ENCODE data around the gene HS3ST5.
"Not testable (repeated sequence)": the region's sequence is repeated elsewhere in the genome, so short reads cannot be mapped to it uniquely, and the experiment has no call there.

HS3ST5 gene

DNA sequence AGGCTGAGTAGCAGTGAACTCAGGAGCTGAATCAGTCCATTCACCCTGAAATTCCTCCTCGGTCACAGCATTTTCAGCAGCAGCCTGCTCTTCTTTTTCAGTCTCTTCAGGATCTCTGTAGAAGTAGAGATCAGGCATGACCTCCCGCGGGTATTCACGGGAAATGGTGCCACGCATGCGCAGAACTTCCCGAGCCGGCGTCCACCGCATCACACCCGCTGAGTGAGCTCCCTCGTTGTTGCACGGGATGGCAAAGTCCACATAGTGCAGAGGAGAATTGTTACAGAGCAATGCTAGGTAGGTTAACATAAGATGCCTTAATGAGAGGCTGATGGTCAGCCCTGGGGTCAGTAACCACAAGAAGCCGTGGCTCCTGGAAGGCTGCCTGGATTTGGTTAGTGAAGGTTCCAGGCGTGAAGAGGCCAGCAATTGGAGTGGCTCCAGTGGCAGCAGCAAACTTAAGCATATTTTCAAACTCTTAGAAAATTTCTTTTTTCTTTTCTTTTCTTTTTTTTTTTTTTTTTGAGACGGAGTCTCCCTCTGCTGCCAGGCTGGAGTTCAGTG, 258.4 kb downstream of the HS3ST5 start:
- DNase-seq = no peak

DNA sequence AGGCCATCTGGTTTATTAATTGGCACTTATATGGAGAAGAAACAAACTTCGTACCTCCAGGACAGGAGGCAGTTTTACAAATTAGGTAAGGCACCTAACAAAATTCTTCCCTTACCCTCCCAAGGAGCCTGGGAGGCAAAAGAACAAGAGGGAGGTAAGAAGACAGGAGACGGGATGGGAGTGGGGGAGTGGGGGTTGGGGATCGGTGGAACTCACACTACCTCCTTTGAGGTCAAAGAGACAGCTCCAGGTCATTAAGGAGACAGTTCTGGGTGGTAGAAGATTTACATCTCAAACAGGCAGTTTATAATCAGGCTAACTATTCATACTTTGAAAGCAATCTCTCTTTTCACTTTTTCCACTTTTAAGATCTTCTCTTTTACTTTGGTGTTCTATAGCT, 259.6 kb downstream of the HS3ST5 start:
- DNase-seq = no peak

DNA sequence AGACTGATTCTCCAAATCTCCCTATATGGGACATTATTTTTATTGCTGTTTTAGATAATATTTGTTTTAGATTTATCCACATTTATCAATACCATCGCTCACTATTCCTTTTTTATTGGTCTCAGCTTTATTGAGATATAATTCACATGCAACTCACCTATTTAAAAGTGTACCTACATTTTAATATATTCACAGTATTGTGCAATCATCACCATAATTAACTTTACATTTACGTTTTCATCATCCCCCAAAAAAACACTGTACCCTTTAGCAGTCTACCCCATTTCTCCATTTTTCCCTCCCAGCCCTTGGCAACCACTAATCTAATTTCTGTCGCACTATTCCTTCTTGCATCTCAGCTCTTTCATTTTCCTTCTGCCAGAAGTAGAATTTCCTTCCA, 261.1 kb downstream of the HS3ST5 start:
- no peak for DNase-seq

DNA sequence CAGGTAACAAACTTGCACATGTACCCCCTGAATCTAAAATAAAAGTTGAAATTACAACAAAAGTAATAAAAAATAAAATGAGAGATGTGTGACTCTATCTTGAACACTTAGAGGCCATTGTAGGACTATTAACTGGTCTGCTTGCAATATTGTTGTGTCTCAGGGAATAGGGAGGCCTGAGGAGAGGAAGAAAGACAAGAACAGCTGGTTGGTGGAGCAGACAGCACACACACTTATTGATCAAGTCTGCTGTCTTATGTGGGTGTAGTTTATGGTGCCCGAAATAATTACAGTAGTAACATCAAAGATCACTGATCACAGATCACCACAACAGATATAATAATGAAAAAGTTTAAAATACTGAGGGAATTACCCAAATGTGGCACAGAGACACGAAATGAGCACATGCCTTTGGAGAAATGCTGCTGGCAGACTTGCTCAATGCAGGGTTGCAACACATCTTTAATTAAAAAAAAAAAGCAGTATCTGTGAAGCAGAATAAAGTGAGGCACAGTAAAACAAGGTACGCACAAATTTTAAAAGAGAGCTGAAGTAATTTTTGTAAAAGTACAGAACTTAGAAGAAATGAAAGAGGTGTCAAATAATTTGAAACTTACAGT, 261.8 kb downstream of the HS3ST5 start:
- DNase-seq = no peak

DNA sequence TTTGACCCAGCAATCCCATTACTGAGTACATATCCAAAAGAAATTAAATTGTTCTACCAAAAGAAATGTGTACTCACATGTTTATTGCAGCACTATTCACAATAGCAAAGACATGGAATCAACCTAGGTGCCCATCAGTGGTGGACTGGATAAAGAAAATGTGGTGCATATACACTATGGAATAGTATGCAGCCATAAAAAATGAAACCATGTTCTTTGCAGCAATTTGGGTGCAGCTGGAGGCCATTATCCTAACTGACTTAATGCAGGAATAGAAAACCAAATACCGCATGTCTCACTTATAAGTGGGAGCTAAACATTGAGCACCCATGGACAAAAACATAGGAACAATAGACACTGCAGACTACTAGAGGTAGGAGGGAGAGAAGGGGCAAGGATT, 262.4 kb downstream of the HS3ST5 start:
- DNase-seq = not testable (repeated sequence)

DNA sequence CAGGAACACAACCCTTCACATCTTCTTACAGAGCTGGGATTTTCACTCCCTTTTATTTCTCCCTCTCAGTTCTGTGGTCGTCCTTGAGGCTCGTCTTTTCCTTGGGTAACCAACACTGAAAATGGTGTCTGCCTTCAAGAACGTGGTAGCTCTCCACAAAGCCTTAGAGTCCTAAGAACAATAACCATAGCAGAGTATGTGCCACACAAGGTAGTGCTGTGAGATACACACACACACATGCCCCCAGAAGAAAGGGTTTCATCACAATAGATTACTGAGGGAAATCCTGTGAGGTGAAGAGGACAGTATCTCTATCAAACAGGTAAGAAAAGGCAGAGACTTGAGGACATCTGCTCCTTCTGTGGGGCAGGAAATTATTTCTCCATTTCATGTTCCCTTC, 267.0 kb downstream of the HS3ST5 start:
- no peak for DNase-seq

DNA sequence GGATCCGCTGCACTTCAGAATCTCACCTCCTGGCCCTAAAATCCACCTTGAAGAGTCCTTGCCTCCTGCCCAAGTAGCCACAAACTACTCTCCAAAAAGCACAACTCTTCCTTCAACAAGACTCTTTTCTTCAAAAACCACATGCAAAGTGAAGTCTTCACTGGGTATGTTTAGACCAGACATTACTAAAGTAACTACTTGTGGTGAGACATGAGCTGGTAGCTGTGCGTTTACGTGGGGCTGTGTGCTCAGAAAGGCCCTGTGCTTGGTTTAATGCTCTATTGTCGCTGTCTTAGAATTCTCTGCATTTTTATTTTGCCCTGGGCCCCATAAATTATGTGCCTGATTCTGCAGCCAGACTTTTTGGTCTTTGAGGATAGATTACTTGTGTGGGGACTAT, 267.5 kb downstream of the HS3ST5 start:
- no peak for DNase-seq

DNA sequence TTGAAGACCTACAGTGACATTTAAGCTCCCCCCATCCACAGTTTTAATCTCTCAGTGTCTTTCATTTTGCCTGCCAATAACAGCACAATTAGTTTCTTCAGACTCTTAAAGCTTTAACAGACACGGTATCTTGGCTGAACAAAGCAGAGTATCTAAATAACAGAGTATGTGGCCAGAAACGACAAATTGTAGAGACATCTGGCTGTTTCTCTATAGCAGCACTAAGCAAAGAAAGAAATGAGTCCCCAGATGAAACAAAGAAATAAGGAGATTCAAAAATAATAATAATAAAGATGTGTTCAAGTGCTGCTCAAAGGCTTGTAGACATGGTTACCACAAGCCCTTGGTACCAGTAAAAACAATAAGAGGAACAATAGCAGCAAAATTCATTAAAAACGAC, 274.1 kb downstream of the HS3ST5 start:
- no peak for DNase-seq

DNA sequence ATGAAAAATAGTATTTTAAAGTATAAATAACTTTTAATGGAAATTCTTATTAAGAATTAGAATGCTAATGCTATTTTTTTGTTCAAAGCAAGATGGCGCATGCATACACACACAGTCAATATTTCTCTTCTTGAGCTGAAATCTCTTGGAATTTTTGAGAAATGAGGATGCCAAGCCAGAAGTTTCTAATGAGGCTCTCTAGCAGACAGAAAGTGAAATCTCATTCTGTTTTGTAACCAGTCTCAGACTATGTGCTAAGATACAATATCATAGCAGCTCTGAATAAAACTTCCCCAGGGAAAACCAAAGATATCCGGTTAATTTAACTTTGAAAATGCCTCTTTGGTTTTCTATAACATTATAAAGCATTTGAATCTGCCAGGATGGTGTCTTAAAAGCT, 274.7 kb downstream of the HS3ST5 start:
- no peak for DNase-seq

DNA sequence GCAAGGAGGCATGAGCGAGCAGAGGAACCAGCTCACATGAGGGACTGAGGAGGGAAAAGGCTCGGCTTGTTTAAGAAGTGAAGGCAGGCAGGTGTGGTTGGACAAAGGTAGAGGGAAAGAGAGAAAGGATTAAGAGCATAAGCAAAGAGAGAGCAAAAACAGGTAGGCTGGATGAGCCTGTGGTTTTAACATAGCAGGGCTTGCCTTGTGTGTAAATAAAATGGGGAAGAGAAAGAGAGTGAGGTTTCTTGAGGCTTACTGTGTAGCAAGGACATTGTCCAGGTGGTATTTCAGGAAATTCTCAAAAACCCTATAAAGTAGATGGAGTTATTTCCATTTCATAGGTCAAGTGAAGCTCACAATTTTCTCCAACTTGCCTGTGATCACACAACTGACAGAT, 278.0 kb downstream of the HS3ST5 start:
- DNase-seq = no peak

DNA sequence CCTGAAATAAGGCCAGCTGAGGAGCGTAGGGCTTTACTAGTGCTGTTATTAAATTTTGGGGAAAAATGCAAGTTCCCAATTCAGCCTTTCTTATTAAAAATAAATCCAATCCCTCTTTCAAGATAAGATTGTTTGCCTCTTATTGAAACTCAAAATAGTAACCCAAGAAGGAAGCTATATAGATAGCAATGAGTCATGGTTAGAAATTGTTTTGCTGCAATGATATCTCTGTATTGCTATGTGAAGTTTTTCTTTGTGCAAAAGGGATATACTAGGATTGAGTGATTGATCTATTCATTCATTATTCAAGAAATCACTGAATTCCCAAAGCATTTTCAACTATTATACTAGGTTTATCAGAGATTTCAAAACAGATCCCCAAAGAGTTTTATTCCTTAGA, 278.9 kb downstream of the HS3ST5 start:
- DNase-seq = no peak

DNA sequence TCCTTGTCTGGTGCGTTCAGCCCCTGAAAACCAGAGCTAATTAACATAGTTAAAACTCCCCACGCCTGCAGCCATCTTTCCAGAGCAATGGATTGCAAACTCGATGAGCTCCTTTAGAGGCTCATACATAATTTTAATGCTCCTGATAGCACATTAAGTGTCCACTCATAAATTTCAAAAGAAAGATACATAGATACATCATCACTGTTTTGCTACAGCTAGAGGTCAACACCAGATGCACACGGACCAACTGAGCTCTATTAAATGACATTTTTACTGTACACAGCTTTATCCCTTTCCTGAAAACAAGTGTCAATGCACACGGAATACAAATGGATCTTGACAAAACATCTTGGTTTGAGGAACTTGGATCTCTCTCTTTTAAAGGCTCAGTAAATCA, 280.6 kb downstream of the HS3ST5 start:
- no peak for DNase-seq

DNA sequence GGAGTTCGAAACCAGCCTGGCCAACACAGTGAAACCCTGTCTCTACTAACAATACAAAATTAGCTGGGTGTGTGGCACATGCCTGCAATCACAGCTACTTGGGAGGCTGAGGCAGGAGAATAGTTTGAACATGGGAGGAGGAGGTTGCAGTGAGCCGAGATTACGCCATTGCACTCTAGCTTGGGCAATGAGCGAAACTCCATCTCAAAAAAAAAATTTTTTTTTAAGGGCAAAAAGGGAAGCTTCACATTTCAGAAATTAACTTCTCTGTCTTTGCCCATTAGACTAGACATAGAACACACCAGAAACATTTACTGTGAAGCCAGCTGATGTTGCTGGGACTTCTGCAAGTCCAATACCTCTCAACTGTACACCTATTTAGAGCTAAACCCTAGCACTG, 281.1 kb downstream of the HS3ST5 start:
- no peak for DNase-seq

DNA sequence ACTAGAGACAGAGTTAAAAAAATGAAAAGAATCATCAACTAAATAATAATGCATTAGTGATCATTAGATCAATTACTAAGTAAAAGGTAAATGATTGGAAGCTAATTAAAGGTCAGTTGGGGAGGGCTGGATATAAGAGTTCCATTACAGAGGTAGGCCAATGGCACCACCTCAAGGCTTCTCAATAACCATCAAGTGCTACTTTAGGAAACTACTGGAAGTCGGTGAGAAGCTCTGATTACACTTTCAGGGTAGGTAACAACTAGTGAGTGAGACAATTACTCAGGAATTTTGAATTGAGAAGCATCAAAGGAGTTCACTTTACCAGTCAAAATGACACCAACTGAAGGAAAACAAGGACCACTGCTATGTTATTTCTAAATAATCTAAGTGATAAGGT, 281.7 kb downstream of the HS3ST5 start:
- no peak for DNase-seq

DNA sequence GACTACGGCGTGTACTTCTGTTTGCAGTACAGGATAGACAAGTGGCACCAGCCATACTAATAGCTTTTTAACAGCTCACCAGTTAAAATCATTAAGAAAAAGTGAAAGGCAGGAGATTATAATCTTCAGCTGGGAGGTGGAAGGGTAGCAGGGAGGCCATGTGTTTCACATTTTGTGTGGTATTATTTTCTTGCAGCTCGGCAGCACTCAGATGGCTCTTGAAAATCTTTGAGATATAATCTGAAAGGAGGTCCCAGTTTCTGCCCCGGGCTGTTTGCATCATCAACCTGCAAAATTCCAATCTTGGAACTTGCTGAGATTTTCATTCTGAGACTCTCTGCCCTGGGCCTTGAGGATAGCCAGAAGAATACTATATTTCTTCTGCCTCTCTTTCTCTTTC, 284.4 kb downstream of the HS3ST5 start:
- DNase-seq = no peak

DNA sequence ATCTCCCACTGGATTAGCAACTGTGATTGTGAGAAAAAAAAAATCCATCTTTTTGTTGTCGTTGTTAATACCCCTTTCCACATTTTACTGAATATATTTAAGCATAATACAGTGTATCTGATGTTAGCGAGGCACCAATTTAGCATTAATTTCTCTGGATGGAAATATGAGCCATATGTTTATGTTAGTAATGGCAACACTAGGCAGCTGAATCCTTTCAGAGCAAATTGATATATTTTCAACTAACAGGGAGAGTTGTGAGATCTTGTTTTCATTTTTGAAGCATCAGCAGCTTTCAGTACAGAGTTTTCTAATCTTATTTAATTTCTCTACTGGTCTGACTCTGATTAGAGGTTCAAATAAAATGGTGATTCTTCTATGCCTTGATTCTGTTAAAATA, 287.1 kb downstream of the HS3ST5 start:
- DNase-seq = no peak

DNA sequence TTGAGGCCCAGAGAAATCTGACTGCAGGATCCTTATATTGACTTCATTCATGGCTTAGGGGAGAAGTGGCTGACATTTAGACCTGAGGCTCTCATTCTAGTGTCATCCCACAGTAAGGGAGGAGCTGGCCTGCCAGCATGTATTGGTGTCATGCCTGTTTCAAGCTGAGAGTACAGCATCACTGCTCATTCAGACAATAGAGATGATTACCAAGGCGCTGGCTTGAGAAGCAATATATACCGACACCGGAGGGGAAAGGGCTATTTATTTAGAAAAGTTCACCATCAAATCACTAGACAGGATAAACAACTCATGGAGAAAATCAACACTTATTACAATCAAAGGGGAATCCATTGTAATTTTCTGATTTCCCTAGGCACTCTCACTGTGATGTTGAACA, 287.5 kb downstream of the HS3ST5 start:
- DNase-seq = no peak

DNA sequence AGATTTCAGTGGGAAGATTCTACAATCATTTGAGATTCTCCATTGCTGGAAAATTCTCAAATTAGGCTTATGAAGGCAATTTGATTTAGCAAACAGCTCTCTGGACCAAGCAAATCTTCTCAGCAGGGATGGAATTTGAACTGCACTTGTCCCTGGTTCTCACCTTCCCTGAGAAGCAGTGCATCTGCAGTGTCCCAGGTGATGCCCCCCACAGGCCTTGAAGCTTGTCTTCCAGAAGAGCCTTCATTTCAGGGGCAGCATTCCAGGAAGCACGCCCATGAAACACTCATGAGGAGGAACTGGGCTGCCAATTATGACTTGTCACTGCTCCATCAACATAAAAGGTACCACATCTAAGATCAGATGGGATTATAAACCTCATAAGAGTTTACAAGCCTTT, 289.0 kb downstream of the HS3ST5 start:
- DNase-seq = no peak

DNA sequence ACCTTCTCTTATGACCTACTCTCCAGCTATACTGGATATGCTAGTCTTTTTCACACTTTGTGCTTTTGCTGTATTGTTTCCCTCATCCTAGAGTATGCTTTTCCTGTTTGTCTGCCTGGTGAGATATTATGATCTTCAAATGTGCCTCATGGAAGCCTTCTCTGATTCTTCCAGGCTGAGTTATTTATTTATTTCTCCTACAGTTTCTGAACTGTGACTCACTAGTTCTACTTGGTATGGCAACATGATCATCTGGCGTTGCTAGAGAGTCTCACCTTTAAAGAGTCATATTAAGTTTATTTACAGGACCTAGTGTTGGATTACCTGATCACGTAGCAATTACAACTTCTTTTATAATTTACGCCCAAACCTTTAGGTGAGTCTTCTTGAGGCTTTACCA, 290.7 kb downstream of the HS3ST5 start:
- no peak for DNase-seq

DNA sequence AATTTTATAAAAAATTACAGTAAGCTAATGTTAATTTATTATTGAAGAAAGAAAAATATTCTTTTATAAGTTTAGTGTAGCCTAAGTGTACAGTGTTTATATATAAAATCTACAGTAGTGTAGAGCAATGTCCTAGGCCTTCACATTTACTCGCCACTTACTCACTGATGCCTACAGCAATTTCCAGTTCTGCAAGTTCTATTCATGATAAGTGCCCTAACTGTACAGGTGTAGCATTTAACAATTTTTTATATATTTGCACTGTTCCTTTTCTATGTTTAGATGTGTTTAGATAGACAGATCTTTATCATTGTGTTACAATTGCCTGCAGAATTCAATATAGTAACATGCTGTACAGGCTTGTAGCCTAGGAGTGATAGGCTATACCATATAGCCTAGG, 291.8 kb downstream of the HS3ST5 start:
- DNase-seq = no peak

DNA sequence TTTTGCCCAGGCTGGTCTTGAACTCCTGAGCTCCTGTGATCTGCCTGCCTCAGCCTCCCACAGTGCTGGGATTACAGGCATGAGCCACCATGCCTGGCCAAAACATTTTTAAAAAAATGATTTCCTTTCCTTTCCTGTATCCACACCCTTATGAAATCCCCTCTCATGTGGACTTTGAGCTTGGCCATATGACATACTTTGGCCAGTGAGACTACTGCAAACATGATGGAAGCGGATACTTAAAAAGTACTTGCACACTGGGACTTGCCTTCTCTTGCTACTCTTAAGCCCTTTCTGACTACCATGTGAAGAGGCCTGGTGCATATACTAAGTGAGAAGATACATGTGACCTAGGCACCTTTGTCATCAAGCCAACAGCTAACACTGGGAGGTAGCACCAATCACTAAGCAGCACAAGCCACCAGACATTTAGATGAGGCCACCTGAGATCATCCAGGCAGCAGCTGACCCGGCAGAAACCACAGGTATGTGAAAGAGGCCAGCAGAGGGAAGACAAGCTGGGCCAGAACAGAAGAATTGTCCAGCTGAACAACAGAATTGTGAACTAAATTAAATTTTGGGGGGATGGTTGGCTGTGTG, 293.4 kb downstream of the HS3ST5 start:
- DNase-seq = no peak

DNA sequence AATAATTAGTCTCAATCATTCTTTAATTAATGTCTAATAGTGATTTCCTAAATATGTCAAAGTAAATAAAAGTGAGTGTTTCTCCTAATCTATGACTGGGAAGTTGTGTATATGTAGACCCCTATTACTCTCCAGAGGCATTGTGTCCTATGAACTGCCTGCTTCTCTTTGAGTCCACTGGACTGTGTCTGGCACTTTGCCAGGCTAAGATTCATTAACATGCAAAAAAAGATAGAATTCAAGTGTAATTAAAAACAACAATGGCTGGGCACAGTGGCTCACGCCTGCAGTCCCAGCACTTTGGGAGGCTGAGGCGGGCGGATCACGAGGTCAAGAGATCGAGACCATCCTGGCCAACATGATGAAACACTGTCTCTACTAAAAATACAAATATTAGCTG, 298.3 kb downstream of the HS3ST5 start:
- DNase-seq = not testable (repeated sequence)

DNA sequence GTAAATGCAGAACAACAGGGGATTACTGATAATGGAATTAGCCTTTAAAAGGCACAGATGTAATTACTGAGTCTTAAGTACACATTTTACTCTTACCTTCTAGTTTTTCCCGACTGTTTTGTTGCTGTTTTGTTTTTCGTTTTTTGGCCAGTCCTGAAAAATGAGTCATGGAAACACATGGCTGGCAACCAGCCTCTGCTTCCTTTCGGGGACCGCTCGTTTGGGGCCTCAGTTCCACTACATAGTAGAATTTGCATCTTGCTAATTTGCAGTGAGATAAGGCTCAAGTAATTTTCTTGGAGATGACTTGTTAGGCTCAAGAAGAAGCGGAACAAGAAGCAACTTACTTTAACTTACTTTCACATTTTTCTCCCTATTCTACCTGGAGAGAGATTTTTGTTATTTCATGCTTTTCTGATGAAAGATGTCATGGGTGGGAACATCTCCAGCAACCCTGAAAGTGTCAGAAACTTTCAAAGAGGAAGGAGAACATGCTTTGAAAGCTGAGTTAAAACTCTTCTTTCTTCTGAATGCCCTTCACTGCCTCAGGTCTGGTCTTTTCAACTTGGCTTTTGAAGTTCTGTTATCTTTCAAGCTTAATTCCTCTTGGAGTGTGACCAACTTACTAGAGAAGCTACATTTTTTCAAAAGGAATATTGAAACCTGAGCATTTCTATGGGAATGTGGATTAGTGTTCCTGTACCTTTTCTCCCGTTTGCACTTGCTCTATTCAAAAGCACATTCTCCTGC, 300.4 kb downstream of the HS3ST5 start:
- no peak for DNase-seq

DNA sequence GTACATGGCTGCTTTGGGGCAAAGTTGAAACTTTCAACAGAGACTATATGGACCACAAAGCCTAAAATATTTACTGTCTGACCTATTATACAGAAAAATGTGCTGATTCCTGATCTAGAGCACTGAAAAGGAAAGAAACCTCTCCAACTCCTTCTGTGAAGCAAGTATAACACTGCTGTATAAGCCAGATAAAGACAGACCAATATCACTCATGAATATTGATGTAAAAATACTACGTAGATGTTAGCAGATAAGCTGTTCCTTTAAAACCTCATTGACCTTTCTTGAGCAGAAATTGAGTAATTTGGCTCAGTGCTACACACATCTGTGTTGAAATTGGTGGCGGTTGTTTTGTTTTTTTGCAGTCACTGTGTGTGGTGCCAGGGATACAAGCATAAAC, 302.0 kb downstream of the HS3ST5 start:
- no peak for DNase-seq

Measured in central memory CD4-positive, alpha-beta T cell (primary cell).